Testis (tissue), 3 donors: ENCODE results near the gene MND1. TPM values are rescaled to one million over a fixed set of nuclear protein-coding genes. Genes with fewer than 3 reads are reported as not detected.

ENCODE experiments used
- DNase-seq: peaks from one replicate; pipeline ENCODE4 v3.0.0-alpha.2; 2019
- H3K27ac ChIP-seq, 2 donors: fragments of 200-600 bp; sonication (generic); one replicate each; pipeline ENCODE4 v1.5.1; 2019
- H3K27me3 ChIP-seq: fragments of 200-600 bp; sonication (generic); one replicate; pipeline ENCODE4 v1.5.1; 2019
- H3K36me3 ChIP-seq: fragments of 200-600 bp; sonication (generic); one replicate; pipeline ENCODE4 v1.5.1; 2017; ENCODE audit warnings: low read depth; ENCODE audit errors: missing control alignments
- H3K4me1 ChIP-seq: fragments of 200-600 bp; sonication (generic); one replicate; pipeline ENCODE4 v1.5.1; 2019
- H3K4me3 ChIP-seq, 2 donors: fragments of 200-600 bp; sonication (generic); one replicate each; pipeline ENCODE4 v1.5.1; 2017 to 2019
- H3K9me3 ChIP-seq: fragments of 200-600 bp; sonication (generic); one replicate; pipeline ENCODE4 v1.5.1; 2017
- CTCF ChIP-seq, 3 experiments: fragments of 450-650 bp in 2 of 3; fragments of 200-600 bp in 1 of 3; sonication (generic) in 1 of 3; IDR thresholded peaks; one replicate each; pipeline ENCODE4 v1.5.1; 2016 to 2019; ENCODE audit warnings: antibody characterized with exemption in 3 of 3, mild to moderate bottlenecking in 2 of 3, moderate library complexity in 1 of 3
- POLR2A ChIP-seq: fragments of 450-650 bp; IDR thresholded peaks from one replicate; pipeline ENCODE4 v1.6.1; 2017; ENCODE audit warnings: antibody characterized with exemption, mild to moderate bottlenecking, moderate library complexity
- WGBS, 2 donors: methylation state at CpG; one replicate each; pipeline ENCODE4 v1.1.5; 2018; 5-methylcytosine and 5-hydroxymethylcytosine counted together
- intact Hi-C: fragments of 100-400 bp; cut with DNase I; formaldehyde crosslinking; loops from one replicate; pipeline ENCODE4 v1.15.1; 2023; ENCODE audit warnings: low total_unique reads
- polyA plus RNA-seq: library from polyadenylated mRNA; stranded (reverse); fragments of 350-450 nt; fragmentation: Illumina TruSeq; extraction: RNeasy Lipid Tissue Mini Kit (QIAGEN cat#74804); gene quantifications from one replicate; pipeline ENCODE4 v1.2.3, GENCODE V29; 2014; ENCODE audit warnings: low read depth, low replicate concordance; ENCODE audit not compliant: insufficient read depth
- total RNA-seq, 2 donors: library from RNA; depleted of rRNA; stranded (reverse); fragments of >200 nt; gene quantifications; one replicate each; pipeline ENCODE4 v1.2.3, GENCODE V29; 2016

Gene MND1
- total and polyA plus RNA-seq, 3 donors from 2014 or later, result 8.3 to 17.5 (median 11.4) TPM

DNA sequence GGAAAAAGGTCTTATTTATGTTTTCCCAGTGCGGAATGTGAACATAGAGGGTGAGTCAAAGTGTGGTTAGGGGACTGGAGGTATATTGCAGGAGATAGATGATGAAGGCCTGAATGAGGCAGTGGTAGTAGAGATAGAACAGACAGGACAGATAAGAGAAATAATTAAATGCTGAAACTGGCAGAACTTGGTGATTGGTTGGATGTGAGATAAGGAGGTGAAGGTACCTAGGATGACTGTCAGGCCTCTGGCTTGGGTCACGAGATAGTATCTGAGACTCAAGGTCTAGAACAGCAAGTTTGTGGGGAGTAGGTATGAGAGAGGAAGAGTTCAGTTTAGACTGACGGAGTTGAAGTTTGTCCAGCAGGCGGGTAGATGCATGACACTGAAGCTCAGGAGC is 3.5 kb downstream of the MND1 start:
- no peak for DNase-seq
- 77 to 90% methylated on average over 4 of the region's 4 CpGs for WGBS, 2 donors
- Histone ChIP-seq H3K27me3 (no peaks in the 10 kb centered on the region), H3K4me1 (no peaks in the 10 kb centered on the region), H3K36me3 (no peaks in the 10 kb centered on the region), H3K9me3 (no peaks in the 10 kb centered on the region), H3K27ac (no peak overlapping the region), H3K4me3 (no peak overlapping the region)
- intact Hi-C loops, result loop anchor here (5.0 kb wide), 1 partner anchor 229 kb away; no protein-coding TSS in a partner anchor
- TF ChIP-seq CTCF (IDR thresholded peaks at IDR 0.05) (no peak), POLR2A (no peak)

DNA sequence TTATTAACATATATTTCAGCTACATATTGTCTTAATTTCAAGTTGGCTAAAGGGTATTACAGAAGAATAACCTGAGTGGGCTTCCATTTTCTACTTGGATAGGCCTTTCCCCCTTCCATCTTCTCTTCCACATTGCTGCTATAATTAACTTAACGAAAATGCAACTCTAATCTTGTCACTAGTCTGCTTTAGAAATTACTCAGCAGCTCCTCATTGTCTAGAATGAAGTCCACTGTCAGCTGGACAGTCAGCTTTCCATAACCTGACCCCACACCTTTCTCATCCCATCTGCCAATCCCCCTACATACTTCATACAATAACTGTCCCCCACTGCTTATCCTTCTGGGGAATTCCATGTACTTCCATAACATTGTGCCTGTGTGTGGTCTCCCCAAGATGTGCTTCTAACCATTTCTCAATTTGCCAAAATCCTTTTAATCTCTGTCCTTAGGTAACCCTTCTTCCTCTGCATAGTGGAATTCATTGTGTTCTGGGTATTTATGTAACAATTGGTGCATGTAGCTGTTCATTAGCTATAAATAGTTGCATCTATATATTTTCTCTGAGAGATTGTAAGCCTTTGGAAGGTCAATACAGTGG is 4.8 kb downstream of the MND1 start:
- no peak overlapping the region for H3K27ac ChIP-seq
- WGBS, 2 donors, result 65 to 88% methylated on average over 1 of the region's 1 CpG
- no peak for DNase-seq
- H3K36me3 ChIP-seq, result no peaks in the 10 kb centered on the region
- no peaks in the 10 kb centered on the region for H3K27me3 ChIP-seq
- TF ChIP-seq CTCF (IDR thresholded peaks at IDR 0.05) (no peak), POLR2A (no peak)
- intact Hi-C loops, result loop anchor here (5.0 kb wide), 1 partner anchor 228 kb away; no protein-coding TSS in a partner anchor
- no peak overlapping the region for H3K4me3 ChIP-seq
- no peaks in the 10 kb centered on the region for H3K9me3 ChIP-seq
- no peaks in the 10 kb centered on the region for H3K4me1 ChIP-seq

DNA sequence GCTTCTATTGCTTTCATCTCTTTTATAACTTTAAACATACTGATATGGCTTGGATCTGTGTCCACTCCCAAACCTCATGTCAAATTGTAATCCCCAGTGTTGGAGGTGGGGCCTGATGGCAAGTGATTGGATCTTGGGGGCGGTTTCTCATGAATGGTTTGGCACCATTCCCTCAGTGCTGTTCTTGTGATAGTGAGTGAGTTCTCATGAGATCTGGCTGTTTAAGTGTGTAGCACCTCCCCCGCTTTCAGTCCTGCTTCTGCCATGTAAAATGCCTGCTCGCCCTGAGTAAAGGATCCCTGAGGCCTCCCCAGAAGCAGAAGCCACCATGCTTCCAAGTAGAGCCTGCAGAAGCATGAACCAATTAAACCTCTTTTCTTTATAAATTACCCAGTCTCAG is 17.7 kb downstream of the MND1 start:
- Histone ChIP-seq H3K27me3 (no peaks in the 10 kb centered on the region), H3K4me3 (no peak overlapping the region), H3K27ac (no peak overlapping the region), H3K36me3 (no peaks in the 10 kb centered on the region), H3K9me3 (no peaks in the 10 kb centered on the region), H3K4me1 (no peaks in the 10 kb centered on the region)
- TF ChIP-seq POLR2A (no peak), CTCF (IDR thresholded peaks at IDR 0.05) (no peak)
- no peak for DNase-seq
- 75 to 79% methylated on average over 3 of the region's 3 CpGs for WGBS, 2 donors
- intact Hi-C loops, result no loop called here

DNA sequence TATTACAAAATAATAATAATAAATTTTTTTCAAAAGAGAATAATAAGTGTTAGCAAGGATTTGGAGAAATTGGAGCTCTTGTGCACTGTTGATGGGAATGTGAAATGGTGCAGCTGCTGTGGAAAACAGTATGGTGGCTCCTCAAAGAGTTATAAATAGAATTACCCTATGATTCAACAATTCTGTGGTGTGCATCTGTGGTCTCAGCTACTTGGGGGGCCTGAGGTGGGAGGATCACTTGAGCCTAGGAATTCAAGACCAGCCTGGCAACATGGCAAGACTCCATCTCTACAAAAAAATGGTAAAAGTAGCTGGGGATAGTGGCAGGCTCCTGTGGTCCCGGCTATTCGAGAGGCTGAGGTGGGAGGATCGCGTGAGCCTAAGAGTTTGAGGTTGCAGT is 19.6 kb downstream of the MND1 start:
- Histone ChIP-seq H3K27ac (no peak overlapping the region), H3K9me3 (no peaks in the 10 kb centered on the region), H3K27me3 (no peaks in the 10 kb centered on the region), H3K4me1 (no peaks in the 10 kb centered on the region), H3K4me3 (no peak overlapping the region), H3K36me3 (no peaks in the 10 kb centered on the region)
- 96 to 99% methylated on average over 4 of the region's 4 CpGs for WGBS, 2 donors
- intact Hi-C loops, result no loop called here
- TF ChIP-seq CTCF (IDR thresholded peaks at IDR 0.05) (no peak), POLR2A (no peak)
- DNase-seq, result no peak

- no peak for DNase-seq
- no peaks in the 10 kb centered on the region for H3K9me3 ChIP-seq
- H3K36me3 ChIP-seq, result no peaks in the 10 kb centered on the region
- H3K4me3 ChIP-seq, result no peak overlapping the region
- 79 to 84% methylated on average over 2 of the region's 2 CpGs for WGBS, 2 donors
- H3K27ac ChIP-seq, result no peak overlapping the region
- intact Hi-C loops, result no loop called here
- no peaks in the 10 kb centered on the region for H3K4me1 ChIP-seq
- TF ChIP-seq POLR2A (no peak), CTCF (IDR thresholded peaks at IDR 0.05) (no peak)
- no peaks in the 10 kb centered on the region for H3K27me3 ChIP-seq
Measured at GRCh38 chr4:153365003-153365402, 20.5 kb downstream of the MND1 start.
